GM12878 (cell line): ENCODE measurements around the gene AP2A2.

Experiments
- CBFB ChIP-seq: IDR thresholded peaks from 2 replicates; pipeline ENCODE4 v1.6.1; 2016; ENCODE audit warnings: antibody characterized with exemption, low read depth
- CUX1 ChIP-seq: IDR thresholded peaks from 2 replicates; pipeline ENCODE4 v1.6.1; 2012; ENCODE audit warnings: improper control_type of control experiment, low read depth, low read length; ENCODE audit not compliant: insufficient replicate concordance
- FOXM1 ChIP-seq: IDR thresholded peaks from 2 replicates; pipeline ENCODE4 v1.6.1; 2012; ENCODE audit warnings: low read depth, mild to moderate bottlenecking, inconsistent platforms, low read length, moderate library complexity
- HDAC6 ChIP-seq: fragments of 200-600 bp; sonication (generic); IDR thresholded peaks from one replicate; pipeline ENCODE4 v1.8.0; 2017; ENCODE audit warnings: antibody characterized with exemption; ENCODE audit not compliant: unreplicated experiment
- MEF2A ChIP-seq: IDR thresholded peaks from 2 replicates; pipeline ENCODE4 v1.6.1; 2011; ENCODE audit warnings: low read depth, mild to moderate bottlenecking, low read length, moderate library complexity; ENCODE audit not compliant: insufficient read depth
- RFX5 ChIP-seq: IDR thresholded peaks from 2 replicates; pipeline ENCODE4 v1.6.1; 2011; ENCODE audit warnings: low read depth, low read length, improper control_type of control experiment
- SMAD1 ChIP-seq: fragments of 450-650 bp; IDR thresholded peaks from 2 replicates; pipeline ENCODE4 v1.6.1; 2018; ENCODE audit warnings: mild to moderate bottlenecking, low read depth; ENCODE audit not compliant: partially characterized antibody
- SMARCA5 ChIP-seq: fragments of 450-650 bp; IDR thresholded peaks from 2 replicates; pipeline ENCODE4 v1.6.1; 2017; ENCODE audit warnings: mild to moderate bottlenecking
- SP1 ChIP-seq: IDR thresholded peaks from one replicate; pipeline ENCODE4 v1.6.1; 2011; ENCODE audit warnings: low read depth, low read length
- ZBTB11 ChIP-seq: fragments of 450-650 bp; formaldehyde crosslinking; IDR thresholded peaks from 2 replicates; pipeline ENCODE4 v1.5.0; 2022; ENCODE audit warnings: mild to moderate bottlenecking, missing genetic modification characterization
- ZNF207 ChIP-seq: fragments of 450-650 bp; IDR thresholded peaks from 2 replicates; pipeline ENCODE4 v1.6.1; 2014; ENCODE audit warnings: antibody characterized with exemption, mild to moderate bottlenecking, borderline replicate concordance
- TF ChIP-seq, protein P1 (sequence below), 3 experiments: IDR thresholded peaks in 2 of 3; conservative IDR thresholded peaks in 1 of 3; 2 replicates each; pipeline ENCODE4 v1.5.1; 2011; ENCODE audit warnings: low read depth in 3 of 3, low read length in 3 of 3, mild to moderate bottlenecking in 3 of 3, control low read depth in 2 of 3, moderate library complexity in 2 of 3, inconsistent platforms in 1 of 3, mixed read lengths in 1 of 3; ENCODE audit not compliant: control insufficient read depth in 2 of 3, insufficient read depth in 1 of 3; ENCODE audit errors: extremely low read depth in 1 of 3

DNA sequence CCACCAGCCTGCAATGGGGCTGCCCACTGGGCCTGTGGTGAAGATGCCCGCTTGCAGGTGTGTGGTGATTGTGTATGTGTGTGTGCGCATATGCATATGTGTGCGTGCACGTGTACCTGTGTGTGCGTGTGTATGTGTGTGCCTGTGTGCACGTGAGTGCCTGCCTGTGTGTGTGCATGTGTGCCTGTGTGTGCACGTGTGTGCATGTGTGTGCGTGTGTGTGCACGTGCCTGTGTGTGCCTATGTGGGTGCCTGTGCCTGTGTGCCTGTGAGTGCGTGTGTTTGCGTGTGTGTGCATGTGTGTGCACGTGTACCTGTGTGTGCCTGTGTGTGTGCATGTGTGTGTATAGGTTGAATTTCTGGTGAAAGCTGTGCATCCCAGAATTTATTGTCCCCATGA, 113.3 kb downstream of the AP2A2 start:
- TF ChIP-seq SP1, result no peak
- no peak for TF ChIP-seq CUX1
- TF ChIP-seq, protein P1, sequence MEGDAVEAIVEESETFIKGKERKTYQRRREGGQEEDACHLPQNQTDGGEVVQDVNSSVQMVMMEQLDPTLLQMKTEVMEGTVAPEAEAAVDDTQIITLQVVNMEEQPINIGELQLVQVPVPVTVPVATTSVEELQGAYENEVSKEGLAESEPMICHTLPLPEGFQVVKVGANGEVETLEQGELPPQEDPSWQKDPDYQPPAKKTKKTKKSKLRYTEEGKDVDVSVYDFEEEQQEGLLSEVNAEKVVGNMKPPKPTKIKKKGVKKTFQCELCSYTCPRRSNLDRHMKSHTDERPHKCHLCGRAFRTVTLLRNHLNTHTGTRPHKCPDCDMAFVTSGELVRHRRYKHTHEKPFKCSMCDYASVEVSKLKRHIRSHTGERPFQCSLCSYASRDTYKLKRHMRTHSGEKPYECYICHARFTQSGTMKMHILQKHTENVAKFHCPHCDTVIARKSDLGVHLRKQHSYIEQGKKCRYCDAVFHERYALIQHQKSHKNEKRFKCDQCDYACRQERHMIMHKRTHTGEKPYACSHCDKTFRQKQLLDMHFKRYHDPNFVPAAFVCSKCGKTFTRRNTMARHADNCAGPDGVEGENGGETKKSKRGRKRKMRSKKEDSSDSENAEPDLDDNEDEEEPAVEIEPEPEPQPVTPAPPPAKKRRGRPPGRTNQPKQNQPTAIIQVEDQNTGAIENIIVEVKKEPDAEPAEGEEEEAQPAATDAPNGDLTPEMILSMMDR (IDR thresholded peaks at IDR 0.05 in 2 of 3, conservative IDR thresholded peaks at IDR 0.05 in 1 of 3; ENCODE audit: control insufficient read depth in 2 of 3, extremely low read depth in 1 of 3, insufficient read depth in 1 of 3, low read depth in 3 of 3, low read length in 3 of 3), result no peak
- TF ChIP-seq FOXM1, result no peak
- TF ChIP-seq HDAC6, result no peak
- TF ChIP-seq SMARCA5, result no peak
- TF ChIP-seq ZBTB11, result no peak
- no peak for TF ChIP-seq CBFB
- no peak for TF ChIP-seq MEF2A
- no peak for TF ChIP-seq ZNF207
- TF ChIP-seq RFX5, result no peak
- no peak for TF ChIP-seq SMAD1
